GM21526 (cell line): ENCODE data around the gene ITGA11.

Source experiments
- ATAC-seq: cut with Tn5 transposase; IDR thresholded peaks from one replicate; pipeline ENCODE4 v1.9.1; 2021; ENCODE audit warnings: moderate library complexity; ENCODE audit not compliant: unreplicated experiment, low FRiP score

ITGA11 gene

GRCh38 chr15:68317281-68318007 lies 114.5 kb downstream of the ITGA11 start:
- ATAC-seq: no peak

GRCh38 chr15:68316061-68316804 lies 115.7 kb downstream of the ITGA11 start:
- ATAC-seq: no peak

GRCh38 chr15:68315495-68316031 lies 116.4 kb downstream of the ITGA11 start:
- no peak for ATAC-seq

DNA sequence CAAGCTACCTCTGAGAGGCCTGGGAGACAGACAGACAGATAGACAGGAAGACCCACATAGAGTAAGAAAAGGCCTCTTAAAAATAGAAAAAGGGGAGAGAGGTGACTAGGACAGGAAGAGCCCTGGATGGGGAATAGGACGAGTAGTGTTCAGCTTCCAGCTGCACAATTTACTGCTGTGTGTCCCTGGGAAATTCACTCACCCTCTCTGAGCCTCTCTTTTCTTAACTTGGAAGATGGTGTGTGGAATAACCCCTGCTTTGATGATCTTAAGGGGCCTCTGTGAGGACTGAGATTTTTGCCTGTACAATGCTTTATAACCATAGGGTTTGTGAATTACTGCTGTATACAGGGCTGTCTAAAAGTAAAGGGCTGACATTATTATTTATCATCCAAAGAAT lies 116.9 kb downstream of the ITGA11 start:
- ATAC-seq: no peak

DNA sequence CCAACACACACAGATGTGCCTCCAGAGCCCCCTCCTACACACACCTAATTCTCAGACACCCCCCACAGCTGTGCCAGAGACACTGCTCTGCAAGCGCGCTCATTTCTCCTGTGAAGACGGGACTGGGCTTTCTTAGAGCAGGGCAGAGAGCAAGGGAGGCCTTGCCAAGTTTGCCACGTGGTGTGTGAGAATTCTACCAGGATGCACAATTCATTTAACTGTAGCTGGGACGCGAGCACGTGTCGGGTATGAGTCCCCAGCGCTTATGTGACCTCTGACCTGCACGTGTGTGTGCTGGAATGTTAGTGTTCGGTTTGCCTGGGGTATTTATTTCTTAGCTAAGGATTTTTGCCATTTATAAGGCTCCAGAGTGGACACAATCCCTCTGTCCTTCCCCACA lies 117.4 kb downstream of the ITGA11 start:
- no peak for ATAC-seq

- no peak for ATAC-seq
Observed at GRCh38 chr15:68313501-68314410, 118.2 kb downstream of the ITGA11 start.

DNA sequence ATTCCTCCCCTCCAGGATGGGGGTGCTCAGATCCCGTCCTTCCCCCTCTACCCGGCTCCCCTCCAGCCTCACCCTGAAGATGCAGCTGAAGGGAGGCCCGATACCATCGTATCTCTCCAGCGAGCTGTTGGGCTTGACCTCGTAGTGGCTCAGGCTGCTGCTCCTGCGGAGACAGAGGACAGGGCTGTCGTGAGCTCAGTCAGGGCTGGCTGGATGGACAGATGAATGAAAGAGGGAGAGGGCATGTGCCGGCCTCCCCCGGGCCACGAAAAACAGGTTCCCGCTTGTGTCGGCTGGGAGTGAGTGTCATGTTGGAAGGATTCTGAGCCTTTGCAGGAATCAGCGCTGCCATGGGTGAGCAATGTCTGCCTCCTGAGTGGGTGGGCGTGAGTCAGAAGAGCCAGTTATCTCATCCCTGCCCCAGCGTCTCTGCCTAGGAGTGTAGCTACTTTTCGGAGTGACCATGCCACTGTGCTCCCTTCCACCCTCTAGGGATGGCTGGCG lies 119.2 kb downstream of the ITGA11 start:
- ATAC-seq: no peak

GRCh38 chr15:68311859-68312557 lies 120.0 kb downstream of the ITGA11 start:
- ATAC-seq: no peak

DNA sequence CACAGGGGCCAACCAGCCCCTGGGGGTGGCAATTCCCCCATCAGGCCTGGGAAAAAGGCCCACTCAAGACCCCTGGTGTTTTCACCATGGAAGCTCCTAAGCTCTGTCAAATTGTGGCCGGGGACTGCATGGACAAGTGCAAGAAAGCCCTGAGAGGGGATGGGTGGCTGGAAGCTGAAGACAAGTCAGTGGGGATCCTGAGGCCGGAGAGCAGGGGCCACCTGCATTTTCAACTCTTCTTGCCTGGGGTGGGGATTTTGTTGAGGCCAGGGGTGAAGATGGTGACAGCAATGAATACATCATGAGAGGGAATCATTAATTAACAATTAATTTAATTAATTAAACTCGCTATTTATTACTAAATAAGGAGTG lies 120.5 kb downstream of the ITGA11 start:
- no peak for ATAC-seq

DNA sequence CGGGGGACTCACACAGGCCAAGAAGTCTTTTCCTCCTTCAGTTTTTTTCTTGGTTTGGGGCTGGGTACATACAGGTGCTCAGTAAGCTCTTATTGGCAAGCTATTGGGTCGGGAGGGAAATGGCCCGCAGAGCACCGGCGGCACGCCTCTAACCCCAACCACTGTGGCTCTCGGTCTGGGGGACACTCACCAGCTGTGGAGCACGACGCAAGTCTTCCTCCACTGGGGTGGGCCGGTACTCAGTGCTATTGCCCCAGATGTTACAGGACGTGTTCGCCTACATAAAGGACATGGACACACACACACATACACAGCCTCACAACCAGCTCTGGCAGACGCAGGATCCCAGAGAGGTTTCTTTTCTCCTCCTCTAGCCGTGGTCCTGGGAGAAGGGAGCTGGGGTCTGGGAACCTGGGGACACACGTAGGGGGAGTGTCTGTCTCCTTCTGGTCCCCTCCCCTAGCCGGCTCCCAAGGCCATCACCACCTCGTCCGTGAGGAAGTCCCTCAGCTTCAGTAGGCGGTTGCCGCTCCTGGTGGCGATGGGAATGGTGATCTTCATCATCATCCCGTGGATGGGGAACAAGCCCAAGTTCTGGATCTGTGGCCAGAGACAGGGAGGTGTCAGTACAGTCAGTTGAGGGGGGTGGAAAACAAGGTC lies 121.0 kb downstream of the ITGA11 start:
- ATAC-seq: no peak

GRCh38 chr15:68310178-68310803 lies 121.7 kb downstream of the ITGA11 start:
- no peak for ATAC-seq

- ATAC-seq: no peak
Observed at GRCh38 chr15:68309024-68309423, 122.9 kb downstream of the ITGA11 start.

GRCh38 chr15:68307131-68307928 lies 124.6 kb downstream of the ITGA11 start:
- no peak for ATAC-seq

DNA sequence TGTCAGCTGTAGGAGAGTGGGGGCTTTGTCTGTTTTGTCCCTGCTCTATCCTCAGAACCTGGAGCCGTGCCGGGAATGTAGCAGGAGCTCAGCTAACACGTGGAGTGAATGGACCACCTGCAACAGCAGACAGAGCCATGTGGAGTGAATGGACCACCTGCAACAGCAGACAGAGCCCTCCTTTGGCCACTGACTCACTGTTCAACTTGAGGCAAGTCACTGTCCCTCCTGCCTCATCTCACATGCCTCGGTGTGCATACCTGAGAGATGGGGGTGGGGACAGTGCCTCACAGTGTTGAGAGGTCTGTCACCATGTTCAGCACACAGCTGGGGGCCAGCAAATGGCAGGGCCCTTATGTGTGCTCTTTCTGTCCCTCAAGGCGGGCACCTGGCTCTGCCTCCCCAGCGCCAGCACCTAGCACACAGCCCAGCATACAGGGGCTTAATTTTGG lies 126.5 kb downstream of the ITGA11 start:
- no peak for ATAC-seq

DNA sequence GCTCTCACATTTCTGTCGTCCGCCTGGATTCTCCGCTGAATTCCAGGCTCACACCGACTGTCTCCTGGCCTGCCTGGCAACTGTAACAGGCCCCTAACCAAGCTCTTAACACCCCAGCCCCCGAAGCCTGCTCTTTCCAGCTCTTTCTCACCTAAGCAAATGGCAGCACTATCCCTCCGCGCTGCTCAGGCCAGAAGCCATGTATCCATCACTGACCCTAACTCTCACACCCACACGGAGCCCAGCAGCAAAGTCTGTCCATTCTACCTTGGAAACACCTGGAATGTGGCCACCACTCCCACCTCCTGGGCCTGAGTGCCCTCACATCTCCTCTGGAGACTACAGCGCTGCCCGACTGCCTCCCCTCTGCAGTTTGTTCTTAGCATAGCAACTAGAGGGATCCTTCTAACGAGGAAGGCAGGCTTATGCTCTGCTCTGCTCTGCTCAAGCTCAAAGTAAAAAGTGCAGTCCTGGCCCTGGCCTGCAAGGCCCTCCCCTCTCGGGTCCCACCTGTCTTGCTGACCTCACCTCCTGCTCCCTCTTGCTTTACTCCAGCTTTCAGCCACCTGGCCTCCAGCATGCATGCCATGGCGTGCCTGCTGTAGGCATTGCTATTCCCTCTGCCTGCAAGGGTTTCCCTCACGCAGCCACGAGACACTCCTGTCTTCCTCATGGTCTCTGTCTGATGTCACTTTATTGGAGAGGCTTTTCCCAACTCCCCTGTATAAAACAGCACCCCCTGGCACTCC lies 127.2 kb downstream of the ITGA11 start:
- no peak for ATAC-seq

DNA sequence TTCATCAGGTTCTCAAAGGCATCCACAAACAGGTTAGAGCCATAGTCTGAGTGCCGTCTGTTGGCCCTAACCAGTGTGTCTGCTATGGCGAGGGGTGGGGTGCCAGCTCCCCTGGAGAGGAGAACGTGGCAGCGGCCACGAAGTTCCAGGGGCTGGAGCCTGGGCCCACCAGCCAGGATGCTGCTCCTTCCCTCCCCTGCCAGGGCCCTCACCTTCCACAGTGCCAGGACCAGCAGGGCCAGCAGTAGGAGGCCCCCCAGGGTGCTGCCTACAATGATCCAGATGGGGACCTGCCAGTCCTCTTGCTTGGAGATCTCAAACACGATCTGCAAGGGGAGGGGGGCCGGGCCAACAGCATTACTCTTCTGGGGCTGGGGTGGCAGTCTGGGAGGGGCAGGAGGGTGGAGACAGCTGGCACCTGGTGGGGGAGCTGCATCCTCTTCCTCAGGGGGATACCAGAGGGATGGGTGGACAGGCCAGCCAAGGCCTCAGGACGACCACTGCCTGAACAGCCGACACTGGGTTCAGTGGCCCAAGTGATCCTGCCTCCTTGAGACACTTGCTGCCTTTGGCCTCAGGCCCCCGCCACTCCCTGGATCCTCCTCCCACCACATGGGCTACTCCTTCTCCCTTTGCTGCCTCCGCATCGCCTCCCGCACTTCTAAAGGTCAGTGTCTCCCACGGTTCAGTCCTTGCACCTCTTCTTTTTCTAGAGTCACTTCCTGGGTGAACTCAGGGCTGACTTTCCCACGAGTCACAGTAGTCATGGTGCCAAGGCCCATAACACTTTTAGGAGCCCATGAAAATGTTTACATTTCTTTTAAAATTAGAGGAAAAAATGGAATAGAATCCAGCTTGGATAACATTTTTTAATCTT lies 128.2 kb downstream of the ITGA11 start:
- ATAC-seq: no peak

- ATAC-seq: no peak
Observed at GRCh38 chr15:68303134-68303533, 128.8 kb downstream of the ITGA11 start.
